ENCODE measurements around the gene PYGB.
A peak's percentile ranks its signal among the peaks of the same experiment; 100 is the strongest.

PYGB gene

GRCh38 chr20:25283221-25283951 is 35.5 kb downstream of the PYGB start:
- no peak for DNase-seq

GRCh38 chr20:25284131-25284601 is 36.3 kb downstream of the PYGB start:
- DNase-seq: no peak

- DNase-seq: no peak
These were observed 37.3 kb downstream of the PYGB start for GRCh38 chr20:25285091-25285647.

- DNase-seq: no peak
These were observed 38.2 kb downstream of the PYGB start for GRCh38 chr20:25285856-25286798.

- no peak for DNase-seq
These were observed 39.0 kb downstream of the PYGB start for GRCh38 chr20:25286917-25287316.

GRCh38 chr20:25287631-25288290 is 39.9 kb downstream of the PYGB start:
- no peak for DNase-seq

GRCh38 chr20:25288291-25289181 is 40.7 kb downstream of the PYGB start:
- no peak for DNase-seq

- no peak for DNase-seq
These were observed 42.2 kb downstream of the PYGB start for GRCh38 chr20:25289886-25290597.

- no peak for DNase-seq
These were observed 43.0 kb downstream of the PYGB start for GRCh38 chr20:25290646-25291431.

GRCh38 chr20:25291432-25292133 is 43.7 kb downstream of the PYGB start:
- no peak for DNase-seq

GRCh38 chr20:25292176-25292891 is 44.4 kb downstream of the PYGB start:
- no peak for DNase-seq

- DNase-seq: no peak
These were observed 45.6 kb downstream of the PYGB start for GRCh38 chr20:25293507-25293906.

- DNase-seq: no peak
These were observed 46.1 kb downstream of the PYGB start for GRCh38 chr20:25293910-25294458.

- DNase-seq: peak; percentile 26
These were observed 46.8 kb downstream of the PYGB start for GRCh38 chr20:25294459-25295385.

GRCh38 chr20:25295386-25296093 is 47.7 kb downstream of the PYGB start:
- no peak for DNase-seq

All from T-helper 9 cell (primary cell).